Measurements from ENCODE around the gene GNAI2. TPM values are rescaled to one million over a fixed set of nuclear protein-coding genes. Genes with fewer than 3 reads are reported as not detected.

Gene GNAI2
- total and polyA plus RNA-seq, 12 donors = 109 to 275 (median 166) TPM

GRCh38 chr3:50213373-50213772 lies 22.6 kb upstream of the GNAI2 start:
- TF ChIP-seq CTCF (IDR thresholded peaks at IDR 0.05) = no peak
- no peak for TF ChIP-seq POLR2A (IDR thresholded peaks at IDR 0.05)
- Histone ChIP-seq H3K9me3 (replicated peaks in 1 of 3) (no peaks in the 10 kb centered on the region), H3K27me3 (no peaks in the 10 kb centered on the region), H3K4me3 (no peak overlapping the region), H3K36me3 (replicated peaks in 1 of 2) (no peaks in the 10 kb centered on the region), H3K27ac (no peak overlapping the region), H3K4me1 (replicated peaks in 1 of 2) (no peaks in the 10 kb centered on the region)
- WGBS, 4 donors = 81 to 85% (median 83%) methylated on average over 7 to 12 of the region's 12 CpGs; no CpG with 5 or more reads in 1 of the 4 donors
- no peak for DNase-seq
- intact Hi-C loops (cut with DNase I) = no loop called here

DNA sequence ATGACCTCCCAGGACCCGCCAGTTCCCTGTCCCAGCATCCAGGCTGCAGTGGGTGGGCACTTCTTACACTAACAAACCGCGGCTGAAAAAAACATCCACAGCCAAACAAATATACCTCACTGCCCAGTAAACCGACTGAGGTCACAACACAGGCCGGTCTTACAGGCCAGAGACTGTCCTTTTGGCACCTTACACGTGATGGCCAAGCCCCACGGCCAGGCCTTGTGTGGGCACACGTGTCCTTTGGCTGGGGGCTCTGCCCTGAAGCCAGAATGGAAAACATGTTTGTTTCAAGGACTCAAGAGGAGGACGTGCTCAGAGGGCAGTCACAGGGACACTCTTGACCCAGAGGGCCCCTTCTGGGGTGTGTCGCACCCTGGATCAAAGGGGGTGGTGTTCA lies 21.2 kb upstream of the GNAI2 start:
- no peaks in the 10 kb centered on the region for H3K4me1 ChIP-seq (replicated peaks in 1 of 2)
- H3K4me3 ChIP-seq = no peak overlapping the region
- no peaks in the 10 kb centered on the region for H3K27me3 ChIP-seq
- intact Hi-C loops (cut with DNase I) = no loop called here
- TF ChIP-seq CTCF (IDR thresholded peaks at IDR 0.05) = no peak
- no peak for TF ChIP-seq POLR2A (IDR thresholded peaks at IDR 0.05)
- no peak for DNase-seq
- H3K27ac ChIP-seq = no peak overlapping the region
- WGBS, 4 donors = 51 to 79% (median 76%) methylated on average over 7 to 10 of the region's 10 CpGs
- H3K9me3 ChIP-seq (replicated peaks in 1 of 3) = no peaks in the 10 kb centered on the region
- no peaks in the 10 kb centered on the region for H3K36me3 ChIP-seq (replicated peaks in 1 of 2)

DNA sequence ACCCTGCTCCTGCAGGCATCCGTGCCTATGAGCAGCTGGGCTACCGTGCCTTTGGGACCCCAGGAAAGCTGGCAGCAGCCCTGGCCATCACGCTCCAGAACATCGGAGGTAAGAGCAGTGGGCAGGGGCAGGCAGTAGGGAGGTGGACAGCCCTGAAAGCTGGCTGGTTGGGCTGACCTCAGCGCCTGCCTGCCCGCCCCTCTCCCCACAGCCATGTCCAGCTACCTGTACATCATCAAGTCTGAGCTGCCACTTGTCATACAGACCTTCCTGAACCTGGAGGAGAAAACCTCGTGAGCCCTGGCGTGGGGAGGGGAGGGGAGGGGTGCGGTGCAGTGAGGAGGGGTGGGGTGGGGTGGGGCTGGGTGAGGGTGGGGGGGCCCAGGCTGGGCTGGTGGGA lies 20.5 kb upstream of the GNAI2 start:
- Histone ChIP-seq H3K27ac (no peak overlapping the region), H3K9me3 (replicated peaks in 1 of 3) (no peaks in the 10 kb centered on the region), H3K36me3 (replicated peaks in 1 of 2) (no peaks in the 10 kb centered on the region), H3K27me3 (no peaks in the 10 kb centered on the region), H3K4me3 (no peak overlapping the region), H3K4me1 (replicated peaks in 1 of 2) (no peaks in the 10 kb centered on the region)
- DNase-seq = no peak
- 72 to 100% (median 79%) methylated on average over 3 to 9 of the region's 9 CpGs for WGBS, 4 donors
- TF ChIP-seq CTCF (IDR thresholded peaks at IDR 0.05) = no peak
- no peak for TF ChIP-seq POLR2A (IDR thresholded peaks at IDR 0.05)
- intact Hi-C loops (cut with DNase I) = no loop called here

DNA sequence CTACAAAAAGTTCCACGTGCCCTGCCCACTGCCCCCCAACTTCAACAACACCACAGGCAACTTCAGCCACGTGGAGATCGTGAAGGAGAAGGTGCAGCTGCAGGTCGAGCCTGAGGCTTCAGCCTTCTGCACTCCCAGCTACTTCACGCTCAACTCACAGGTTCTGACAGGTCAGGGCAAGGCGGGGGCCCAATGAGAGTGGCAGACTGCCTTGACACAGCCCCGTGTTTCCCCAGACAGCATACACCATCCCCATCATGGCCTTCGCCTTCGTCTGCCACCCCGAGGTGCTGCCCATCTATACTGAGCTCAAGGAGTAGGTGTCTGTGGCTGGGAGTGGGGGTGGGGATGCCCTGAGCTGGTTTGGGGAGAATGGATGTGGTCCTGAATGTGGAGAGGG lies 18.3 kb upstream of the GNAI2 start:
- H3K36me3 ChIP-seq (replicated peaks in 1 of 2) = no peaks in the 10 kb centered on the region
- WGBS, 4 donors = 78 to 87% (median 82%) methylated on average over 8 to 10 of the region's 10 CpGs
- no peaks in the 10 kb centered on the region for H3K9me3 ChIP-seq (replicated peaks in 1 of 3)
- no peak overlapping the region for H3K4me3 ChIP-seq
- no peaks in the 10 kb centered on the region for H3K27me3 ChIP-seq
- no peak for DNase-seq
- H3K4me1 ChIP-seq (replicated peaks in 1 of 2) = no peaks in the 10 kb centered on the region
- H3K27ac ChIP-seq = no peak overlapping the region
- TF ChIP-seq POLR2A (IDR thresholded peaks at IDR 0.05) (no peak), CTCF (IDR thresholded peaks at IDR 0.05) (no peak)
- intact Hi-C loops (cut with DNase I) = no loop called here

Measured in adrenal gland (tissue), 12 donors.